Endothelial cell of umbilical vein (primary cell): ENCODE results near the gene RPGR. TPM values are rescaled to one million over a fixed set of nuclear protein-coding genes. Genes with fewer than 3 reads are reported as not detected.

Experiments used
- BruUV-seq: library from RNA; stranded (reverse); fragments of 400-500 nt; replicated peaks from 2 replicates; lab custom pipeline; 2021; lab: Mats Ljungman, UMichigan
- CTCF ChIA-PET: fragments of 300-600, 350-600 bp; sonication (Branson Sonifier 250); formaldehyde crosslinking; loops from one replicate; lab custom pipeline; 2021; ENCODE audit warnings: antibody characterized with exemption, inconsistent platforms; lab: Charles Lee
- POLR2A ChIA-PET: fragments of 300-600, 350-600 bp; sonication (Branson Sonifier 250); formaldehyde crosslinking; loops from one replicate; lab custom pipeline; 2021; ENCODE audit warnings: antibody characterized with exemption, inconsistent platforms; lab: Charles Lee
- DNase-seq: peaks from one replicate; pipeline ENCODE4 v3.0.0-alpha.2; 2011; ENCODE audit warnings: low read depth, low spot score
- FAIRE-seq: peaks from 2 replicates; lab custom pipeline; 2011; peaks lifted over from hg19 to GRCh38; lab: Jason Lieb, UNC
- H2AFZ ChIP-seq: 2 replicates; pipeline ENCODE4 v1.6.0; 2012; ENCODE audit warnings: low read depth, low read length, control low read depth, inconsistent platforms
- H3K27ac ChIP-seq: 2 replicates; pipeline ENCODE4 v1.5.1; 2011; ENCODE audit warnings: low read depth, mild to moderate bottlenecking, control low read depth, low read length, moderate library complexity; ENCODE audit not compliant: insufficient read depth
- H3K27me3 ChIP-seq, 2 experiments: 2 replicates each; pipeline versions ENCODE4 v1.6.0 to v1.6.1; 2011; ENCODE audit warnings: low read length in 2 of 2, mixed read lengths in 1 of 2; ENCODE audit not compliant: control insufficient read depth in 2 of 2, insufficient read depth in 2 of 2
- H3K36me3 ChIP-seq, 2 experiments: 2 replicates in 1 of 2; 3 replicates in 1 of 2; pipeline ENCODE4 v1.5.1; 2011; ENCODE audit warnings: low read length in 2 of 2, mild to moderate bottlenecking in 1 of 2, moderate library complexity in 1 of 2; ENCODE audit not compliant: control insufficient read depth in 2 of 2, insufficient read depth in 2 of 2; ENCODE audit errors: extremely low read depth in 1 of 2
- H3K4me1 ChIP-seq: 3 replicates; pipeline ENCODE4 v1.5.1; 2011; ENCODE audit warnings: mild to moderate bottlenecking, low read length; ENCODE audit not compliant: control insufficient read depth, insufficient read depth; ENCODE audit errors: extremely low read depth
- H3K4me2 ChIP-seq: 2 replicates; pipeline ENCODE4 v1.6.1; 2011; ENCODE audit warnings: low read length, control low read depth, mixed read lengths; ENCODE audit not compliant: insufficient read depth
- H3K4me3 ChIP-seq, 3 experiments: fragments of 200-600 bp in 1 of 3; sonication (generic), shearing (Covaris generic) in 1 of 3; replicated peaks in 1 of 3; 2 replicates each; pipeline ENCODE4 v1.5.1; 2011 to 2016; ENCODE audit warnings: control low read depth in 3 of 3, low read length in 3 of 3, mild to moderate bottlenecking in 2 of 3, inconsistent platforms in 1 of 3, low read depth in 1 of 3, moderate library complexity in 1 of 3; ENCODE audit not compliant: insufficient read depth in 1 of 3
- H3K79me2 ChIP-seq: 2 replicates; pipeline ENCODE4 v1.6.0; 2012; ENCODE audit warnings: low read length, inconsistent platforms; ENCODE audit not compliant: control insufficient read depth, insufficient read depth
- H3K9ac ChIP-seq: replicated peaks from 2 replicates; pipeline ENCODE3; 2011; ENCODE audit warnings: low read length, control low read depth; ENCODE audit not compliant: insufficient read depth; ENCODE audit errors: extremely low read depth
- H3K9me1 ChIP-seq: replicated peaks from 3 replicates; pipeline ENCODE4 v1.6.0; 2011; ENCODE audit warnings: mild to moderate bottlenecking, low read length; ENCODE audit not compliant: control insufficient read depth, insufficient read depth; ENCODE audit errors: extremely low read depth
- H3K9me3 ChIP-seq: replicated peaks from 2 replicates; pipeline ENCODE4 v1.5.1; 2012; ENCODE audit warnings: low read length, inconsistent platforms; ENCODE audit not compliant: control insufficient read depth, insufficient read depth
- H4K20me1 ChIP-seq: replicated peaks from 2 replicates; pipeline ENCODE3; 2011; ENCODE audit warnings: mild to moderate bottlenecking, low read length; ENCODE audit not compliant: control insufficient read depth, insufficient read depth; ENCODE audit errors: extremely low read depth
- CTCF ChIP-seq, 2 donors: IDR thresholded peaks; 1 replicate in 1 of 2; 2 replicates in 1 of 2; pipeline ENCODE4 v1.5.1; 2011; ENCODE audit warnings: low read length in 2 of 2, mild to moderate bottlenecking in 2 of 2, moderate library complexity in 2 of 2, control low read depth in 1 of 2, inconsistent platforms in 1 of 2, low read depth in 1 of 2; ENCODE audit not compliant: insufficient read depth in 1 of 2; ENCODE audit errors: extremely low read depth in 1 of 2
- EZH2 ChIP-seq: IDR thresholded peaks from 2 replicates; pipeline ENCODE4 v1.6.1; 2012; ENCODE audit warnings: borderline replicate concordance, low read depth, mild to moderate bottlenecking, moderate library complexity, low read length, inconsistent platforms; ENCODE audit not compliant: severe bottlenecking
- FOS ChIP-seq: IDR thresholded peaks from 2 replicates; pipeline ENCODE4 v1.6.1; 2011; ENCODE audit warnings: mild to moderate bottlenecking, low read length, moderate library complexity, borderline replicate concordance; ENCODE audit not compliant: insufficient read depth
- GATA2 ChIP-seq: IDR thresholded peaks from 2 replicates; pipeline ENCODE4 v1.7.0; 2011; ENCODE audit warnings: low read depth, mild to moderate bottlenecking, moderate library complexity, mixed read lengths, low read length; ENCODE audit not compliant: insufficient read length, insufficient read depth
- JUN ChIP-seq: IDR thresholded peaks from 2 replicates; pipeline ENCODE4 v1.6.1; 2011; ENCODE audit warnings: borderline replicate concordance, low read depth; ENCODE audit not compliant: insufficient read length, insufficient read depth
- MAX ChIP-seq: IDR thresholded peaks from 2 replicates; pipeline ENCODE4 v1.6.1; 2011; ENCODE audit not compliant: insufficient read depth, insufficient read length
- MYC ChIP-seq: IDR thresholded peaks from one replicate; pipeline ENCODE4 v1.6.1; 2011; ENCODE audit warnings: mild to moderate bottlenecking, low read depth, low read length
- POLR2A ChIP-seq: IDR thresholded peaks from 2 replicates; pipeline ENCODE4 v1.6.1; 2012; ENCODE audit warnings: low read depth, mild to moderate bottlenecking, control low read depth, low read length
- POLR2AphosphoS5 ChIP-seq: IDR thresholded peaks from 2 replicates; pipeline ENCODE4 v1.6.1; 2012; ENCODE audit warnings: low read depth, mild to moderate bottlenecking, control low read depth, low read length, moderate library complexity; ENCODE audit not compliant: insufficient read depth
- dilution Hi-C: fragments of 300-500 bp; cut with MboI; formaldehyde crosslinking; loops from one replicate; pipeline ENCODE4 v1.15.0; 2019; ENCODE audit warnings: low sequenced_read_pairs; ENCODE audit not compliant: extremely low pct_ligation_motif_present
- intact Hi-C: fragments of 100-400 bp; cut with micrococcal nuclease; formaldehyde crosslinking; loops from one replicate; pipeline ENCODE4 v1.10.0; 2022
- polyA plus RNA-seq, 4 experiments: library from polyadenylated mRNA; depleted of rRNA in 3 of 4; stranded (reverse) in 3 of 4; unstranded in 1 of 4; fragments of >200 nt; gene quantifications; 2 replicates each; pipeline versions ENCODE4 v1.2.1 to v1.2.3, GENCODE V29; 2011 to 2012; ENCODE audit warnings: missing spikeins in 1 of 4
- total RNA-seq: library from RNA; stranded (reverse); gene quantifications from 2 replicates; pipeline ENCODE4 v1.2.3, GENCODE V29; 2021

RPGR gene
- total and polyA plus RNA-seq, 2 donors (not counting 3 experiments of a cell fraction or from before 2014, with no cell fraction given), result 2.7 to 24.0 TPM

DNA sequence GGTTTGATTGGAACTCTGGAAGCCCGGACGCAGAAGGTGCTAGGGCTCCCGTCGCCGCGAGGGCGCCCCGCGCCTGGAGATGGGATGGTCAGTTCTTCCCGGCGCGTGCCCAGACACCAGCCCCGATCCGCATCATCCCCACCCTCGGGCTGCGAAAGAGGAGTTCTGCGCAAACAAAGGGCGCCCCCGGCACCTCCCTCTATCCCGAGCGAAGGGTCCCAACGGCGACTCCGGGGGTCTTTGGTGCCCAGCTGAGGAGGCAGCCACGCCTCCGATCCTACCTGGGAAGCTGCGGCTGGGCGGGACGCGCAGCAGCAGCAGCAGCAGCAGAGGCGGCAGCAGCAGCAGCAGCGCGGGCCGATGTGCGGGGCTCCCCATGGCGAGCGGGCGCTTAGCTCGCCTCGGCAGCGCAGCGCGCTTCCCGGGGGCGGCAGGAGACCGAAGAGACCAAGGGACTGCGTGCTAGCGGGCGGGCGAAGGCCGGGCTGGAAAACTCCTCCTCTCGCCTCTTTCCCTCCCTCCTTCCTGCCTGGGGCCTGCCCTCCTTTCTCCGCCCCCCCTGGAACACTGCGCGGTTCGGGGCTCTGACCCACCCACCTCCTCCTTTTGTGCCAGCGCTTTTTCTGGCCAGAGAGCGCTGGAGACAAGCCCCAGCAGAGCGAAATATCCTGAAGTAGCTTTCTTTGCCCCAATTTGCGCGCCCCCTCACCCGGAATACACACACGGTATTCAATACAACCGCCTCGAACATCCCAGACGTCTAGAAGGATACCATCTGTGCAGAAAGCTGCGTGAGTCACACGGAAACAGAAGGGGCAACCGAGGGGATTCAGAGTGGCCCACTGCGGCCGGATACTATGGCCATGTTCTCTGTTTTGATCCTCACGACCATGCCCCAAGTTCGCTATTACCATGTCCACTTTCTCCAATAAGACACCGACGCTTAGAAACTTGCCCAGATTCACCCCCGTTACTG is 106.6 kb downstream of the RPGR start, which contains the start of gene SRPX:
Gene SRPX (minus strand): TSS at position 457 of the 976 bp plus-strand sequence. CDS start 79 bp downstream, at position 378.
- no peaks in the 10 kb centered on the region for H3K27me3 ChIP-seq
- ChIA-PET CTCF (interaction anchor here (0.8 to 2.9 kb wide), 8 partner anchors 9 to 107 kb away, joined by 3 to 15 read pairs (median 6); partner anchors contain the start of gene RPGR), POLR2A (interaction anchor here (0.7 kb wide), 1 partner anchor 15 kb away, joined by 3 read pairs; no protein-coding TSS in a partner anchor)
- H3K36me3 ChIP-seq, result no peaks in the 10 kb centered on the region
- intact Hi-C loops (loop anchor here (1.0 to 5.0 kb wide), 2 partner anchors 42 to 107 kb away; partner anchors contain the start of gene RPGR), dilution Hi-C loops (no loop called here)
- peak within 1 kb of the TSS; percentile 28 to 63 (median 57) for H3K4me3 ChIP-seq
- H3K9me3 ChIP-seq, result no peaks in the 10 kb centered on the region
- H3K27ac ChIP-seq, result peak within 1 kb of the TSS; percentile 5
- H3K79me2 ChIP-seq, result peaks cover 48% of the 10 kb centered on the region
- BruUV-seq, result TSS peak; percentile 54
- no peaks in the 10 kb centered on the region for H4K20me1 ChIP-seq
- H3K4me2 ChIP-seq, result peak within 1 kb of the TSS; percentile 92
- H2AFZ ChIP-seq, result peak within 1 kb of the TSS; percentile 82
- H3K4me1 ChIP-seq, result peaks cover 11% of the 10 kb centered on the region
- FAIRE-seq (peak; percentile 96), DNase-seq (peak; percentile 35)
- no peaks in the 10 kb centered on the region for H3K9me1 ChIP-seq
- TF ChIP-seq JUN, result no peak
- TF ChIP-seq POLR2AphosphoS5, result peak; percentile 47
- peak within 1 kb of the TSS; percentile 80 for H3K9ac ChIP-seq

- peak overlapping the region; percentile 92 for H3K4me2 ChIP-seq
- peak overlapping the region; percentile 28 to 63 (median 57) for H3K4me3 ChIP-seq
- intact Hi-C loops, result loop anchor here (1.0 to 5.0 kb wide), 2 partner anchors 42 to 107 kb away; partner anchors contain the start of gene RPGR
- CTCF ChIA-PET, result interaction anchor here (0.7 to 2.9 kb wide), 10 partner anchors 9 to 107 kb away, joined by 3 to 15 read pairs (median 6); partner anchors contain the start of gene RPGR
- peak overlapping the region; percentile 5 for H3K27ac ChIP-seq
- FAIRE-seq, result no peak
- TF ChIP-seq FOS (no peak), POLR2A (no peak), JUN (no peak), CTCF (IDR thresholded peaks at IDR 0.05; ENCODE audit: extremely low read depth in 1 of 2, insufficient read depth in 1 of 2, low read depth in 1 of 2, low read length in 2 of 2) (peak; percentile 14 to 47), POLR2AphosphoS5 (no peak), GATA2 (no peak), EZH2 (no peak), MYC (peak; percentile 17), MAX (no peak)
- POLR2A ChIA-PET, result interaction anchor here (0.7 kb wide), 1 partner anchor 14 kb away, joined by 3 read pairs; no protein-coding TSS in a partner anchor
- H3K79me2 ChIP-seq, result peaks cover 52% of the 10 kb centered on the region
- H3K4me1 ChIP-seq, result peaks cover 18% of the 10 kb centered on the region
- peak overlapping the region; percentile 66 for H2AFZ ChIP-seq
- no peaks in the 10 kb centered on the region for H3K9me1 ChIP-seq
- dilution Hi-C loops, result no loop called here
- H3K36me3 ChIP-seq, result no peaks in the 10 kb centered on the region
- no peaks in the 10 kb centered on the region for H3K9me3 ChIP-seq
- no peaks in the 10 kb centered on the region for H4K20me1 ChIP-seq
- H3K27me3 ChIP-seq, result no peaks in the 10 kb centered on the region
- H3K9ac ChIP-seq, result peak overlapping the region; percentile 80
- peak; percentile 58 for DNase-seq
- no TSS peak for BruUV-seq
Observed at GRCh38 chrX:38220024-38220414, 107.3 kb downstream of the RPGR start.
